Left ventricle myocardium inferior (tissue), 1 donor: Measurements from ENCODE around the gene RASSF3. TPM values are rescaled to one million over a fixed set of nuclear protein-coding genes. Genes with fewer than 3 reads are reported as not detected.
"Not testable (repeated sequence)": the region's sequence is repeated elsewhere in the genome, so short reads cannot be mapped to it uniquely, and the experiment has no call there.

Source experiments
- DNase-seq: peaks from one replicate; pipeline ENCODE4 v3.0.0-alpha.2; 2020
- H3K27ac ChIP-seq: fragments of 200-600 bp; replicated peaks from 2 replicates; pipeline ENCODE4 v1.8.0; 2021
- H3K27me3 ChIP-seq: fragments of 200-600 bp; 2 replicates; pipeline ENCODE4 v1.8.0; 2021; ENCODE audit warnings: low read depth
- H3K36me3 ChIP-seq: fragments of 200-600 bp; 2 replicates; pipeline ENCODE4 v1.8.0; 2021
- H3K4me1 ChIP-seq: fragments of 200-600 bp; 2 replicates; pipeline ENCODE4 v1.8.0; 2021
- H3K4me3 ChIP-seq: fragments of 200-600 bp; 2 replicates; pipeline ENCODE4 v1.8.0; 2021; ENCODE audit warnings: mild to moderate bottlenecking, moderate library complexity
- H3K9me3 ChIP-seq: fragments of 200-600 bp; replicated peaks from 2 replicates; pipeline ENCODE4 v1.8.0; 2021
- CTCF ChIP-seq: fragments of 200-600 bp; IDR thresholded peaks from 2 replicates; pipeline ENCODE4 v1.8.0; 2021; ENCODE audit warnings: antibody characterized with exemption, mild to moderate bottlenecking, borderline replicate concordance
- intact Hi-C: fragments of 100-400 bp; cut with micrococcal nuclease; formaldehyde crosslinking; loops from one replicate; pipeline ENCODE4 v1.11.0; 2022
- total RNA-seq: library from RNA; stranded (reverse); fragmentation: NEBNext Ultra II Directional; extraction: Animal tissue kit (Norgen Biotek cat#: 25700); gene quantifications from one replicate; pipeline ENCODE4 v1.2.1, GENCODE V29; 2021
- donor health status: DM: no; HTN: yes; CAD: no; lungs with severe emphysema.

RASSF3 gene
- total RNA-seq, 1 donor from 2014 or later = 102 TPM

GRCh38 chr12:64577046-64577445 lies 33.2 kb upstream of the RASSF3 start:
- no peak for TF ChIP-seq CTCF

GRCh38 chr12:64578566-64578965 lies 31.7 kb upstream of the RASSF3 start:
- H3K36me3 ChIP-seq = no peaks in the 10 kb centered on the region
- intact Hi-C loops = no loop called here
- peaks cover 20% of the 10 kb centered on the region for H3K9me3 ChIP-seq
- DNase-seq = no peak
- H3K27me3 ChIP-seq = no peaks in the 10 kb centered on the region
- TF ChIP-seq CTCF = no peak
- no peak overlapping the region for H3K27ac ChIP-seq
- no peak overlapping the region for H3K4me3 ChIP-seq
- peaks cover 20% of the 10 kb centered on the region for H3K4me1 ChIP-seq

More at GRCh38 chr12:64577046-64577445, 33.2 kb upstream of the RASSF3 start:
- Histone ChIP-seq H3K4me1 (peaks cover 5% of the 10 kb centered on the region), H3K36me3 (no peaks in the 10 kb centered on the region), H3K4me3 (no peak overlapping the region), H3K9me3 (peaks cover 20% of the 10 kb centered on the region), H3K27ac (no peak overlapping the region), H3K27me3 (no peaks in the 10 kb centered on the region)
- no peak for DNase-seq
- intact Hi-C loops = no loop called here

- TF ChIP-seq CTCF = no peak
- intact Hi-C loops = no loop called here
- peaks cover 31% of the 10 kb centered on the region for H3K4me1 ChIP-seq
- H3K4me3 ChIP-seq = no peak overlapping the region
- H3K27ac ChIP-seq = no peak overlapping the region
- no peak for DNase-seq
- H3K36me3 ChIP-seq = no peaks in the 10 kb centered on the region
- peaks cover 4% of the 10 kb centered on the region for H3K9me3 ChIP-seq
- H3K27me3 ChIP-seq = no peaks in the 10 kb centered on the region
Observed at GRCh38 chr12:64580681-64581080, 29.6 kb upstream of the RASSF3 start.

GRCh38 chr12:64582114-64582513 lies 28.2 kb upstream of the RASSF3 start:
- Histone ChIP-seq H3K27ac (no peak overlapping the region), H3K9me3 (no peaks in the 10 kb centered on the region), H3K4me1 (peaks cover 31% of the 10 kb centered on the region), H3K36me3 (no peaks in the 10 kb centered on the region), H3K27me3 (no peaks in the 10 kb centered on the region), H3K4me3 (no peak overlapping the region)
- TF ChIP-seq CTCF = no peak
- intact Hi-C loops = no loop called here
- DNase-seq = no peak

- Histone ChIP-seq H3K4me3 (no peak overlapping the region), H3K36me3 (no peaks in the 10 kb centered on the region), H3K27ac (peak overlapping the region; percentile 73), H3K4me1 (peaks cover 31% of the 10 kb centered on the region), H3K27me3 (no peaks in the 10 kb centered on the region), H3K9me3 (no peaks in the 10 kb centered on the region)
- DNase-seq = no peak
- TF ChIP-seq CTCF = no peak
- intact Hi-C loops = no loop called here
Observed at GRCh38 chr12:64582862-64583261, 27.4 kb upstream of the RASSF3 start.

- peak overlapping the region; percentile 73 for H3K27ac ChIP-seq
- H3K27me3 ChIP-seq, DNase-seq, H3K36me3 ChIP-seq, H3K9me3 ChIP-seq, intact Hi-C loops: not testable (repeated sequence)
- H3K4me3 ChIP-seq = peak overlapping the region; percentile 42
- H3K4me1 ChIP-seq = peaks cover 31% of the 10 kb centered on the region
Observed at GRCh38 chr12:64583395-64583770, 26.9 kb upstream of the RASSF3 start.
